Measurements from ENCODE around the gene CREG2.

DNA sequence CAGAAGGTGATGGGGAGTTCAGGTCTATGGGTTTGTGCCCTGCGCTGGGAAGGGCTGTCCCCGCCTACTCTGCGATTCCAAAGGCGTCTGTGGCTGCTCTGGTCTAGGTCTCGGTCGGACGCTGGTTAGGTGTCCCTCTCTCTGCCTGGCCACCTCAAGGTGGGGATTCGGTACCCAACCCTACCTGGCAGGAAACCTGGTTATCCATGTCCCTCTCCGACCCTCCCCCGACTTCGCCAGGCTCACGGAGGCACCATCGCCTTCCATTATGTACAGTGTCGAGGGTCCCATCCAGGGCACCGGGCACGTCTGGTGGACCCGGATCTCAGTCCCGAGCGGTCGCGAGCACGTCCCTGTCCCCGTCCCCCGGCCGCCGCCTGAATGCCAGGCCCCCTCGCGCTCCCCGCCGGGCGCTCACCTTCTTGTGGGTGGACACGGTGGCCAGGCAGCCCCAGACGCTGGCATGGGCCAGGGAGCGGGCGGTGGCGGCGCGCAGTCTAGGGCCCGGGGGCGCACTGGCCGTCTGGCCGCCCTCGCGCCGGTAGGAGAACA is 628 bp downstream of the CREG2 start:
- TF ChIP-seq, protein P1, sequence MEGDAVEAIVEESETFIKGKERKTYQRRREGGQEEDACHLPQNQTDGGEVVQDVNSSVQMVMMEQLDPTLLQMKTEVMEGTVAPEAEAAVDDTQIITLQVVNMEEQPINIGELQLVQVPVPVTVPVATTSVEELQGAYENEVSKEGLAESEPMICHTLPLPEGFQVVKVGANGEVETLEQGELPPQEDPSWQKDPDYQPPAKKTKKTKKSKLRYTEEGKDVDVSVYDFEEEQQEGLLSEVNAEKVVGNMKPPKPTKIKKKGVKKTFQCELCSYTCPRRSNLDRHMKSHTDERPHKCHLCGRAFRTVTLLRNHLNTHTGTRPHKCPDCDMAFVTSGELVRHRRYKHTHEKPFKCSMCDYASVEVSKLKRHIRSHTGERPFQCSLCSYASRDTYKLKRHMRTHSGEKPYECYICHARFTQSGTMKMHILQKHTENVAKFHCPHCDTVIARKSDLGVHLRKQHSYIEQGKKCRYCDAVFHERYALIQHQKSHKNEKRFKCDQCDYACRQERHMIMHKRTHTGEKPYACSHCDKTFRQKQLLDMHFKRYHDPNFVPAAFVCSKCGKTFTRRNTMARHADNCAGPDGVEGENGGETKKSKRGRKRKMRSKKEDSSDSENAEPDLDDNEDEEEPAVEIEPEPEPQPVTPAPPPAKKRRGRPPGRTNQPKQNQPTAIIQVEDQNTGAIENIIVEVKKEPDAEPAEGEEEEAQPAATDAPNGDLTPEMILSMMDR (conservative IDR thresholded peaks at IDR 0.05), result no peak
- no peak for TF ChIP-seq EZH2 (IDR thresholded peaks at IDR 0.05; ENCODE audit: low read depth)
